ENCODE results near the gene TGFA. TPM values are rescaled to one million over a fixed set of nuclear protein-coding genes. Genes with fewer than 3 reads are reported as not detected.

Gene TGFA
- total RNA-seq, 1 experiment from 2014 or later = 22.5 TPM

DNA sequence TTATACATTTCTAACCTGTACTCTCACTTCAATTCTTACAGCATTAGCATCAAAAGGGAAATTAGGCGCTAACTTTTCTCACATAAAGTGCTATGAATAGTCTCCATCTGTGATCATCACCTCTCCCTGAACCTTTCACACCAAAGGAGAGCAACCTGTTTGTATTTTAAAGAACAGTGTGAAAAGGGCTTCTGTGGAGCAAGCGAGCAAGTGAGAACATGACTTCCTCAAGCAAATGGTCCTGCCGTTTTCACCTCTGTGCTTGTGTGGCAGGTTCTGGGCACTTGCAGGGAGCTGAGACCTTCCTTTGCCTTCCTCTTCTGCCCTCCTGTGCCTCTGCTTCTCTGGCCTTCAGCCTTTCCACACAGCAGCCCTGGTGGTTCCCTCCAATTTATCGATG is 51.9 kb downstream of the TGFA start:
- Mint-ChIP-seq H3K9me3 (ENCODE audit: unreplicated experiment) (no peaks in the 10 kb centered on the region), H3K27ac (ENCODE audit: low read depth, unreplicated experiment) (no peak overlapping the region)
- CTCF ChIA-PET = interaction anchor here (0.8 kb wide), 1 partner anchor 16 kb away, joined by 4 read pairs; no protein-coding TSS in a partner anchor

DNA sequence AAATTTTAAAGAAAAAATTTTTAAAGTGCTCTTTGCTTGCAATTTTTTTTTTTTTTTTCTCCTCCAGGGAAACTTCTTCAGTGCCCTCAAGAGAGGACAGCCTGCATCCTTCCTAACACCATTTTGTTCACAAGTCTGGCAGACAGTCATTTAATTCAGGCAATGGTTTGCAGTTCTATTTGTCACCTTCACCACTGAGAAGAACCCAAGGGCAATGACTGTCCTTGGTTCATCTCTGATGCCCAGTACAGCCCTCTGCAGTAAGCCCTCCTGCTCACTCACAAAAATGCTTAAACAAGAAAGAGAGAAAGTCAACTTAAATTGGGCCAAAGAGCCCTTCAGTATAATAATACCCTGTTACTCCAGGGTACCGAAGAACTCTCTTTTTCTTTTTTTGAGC is 52.4 kb downstream of the TGFA start:
- no peak for DNase-seq (ENCODE audit: unreplicated experiment)
- Mint-ChIP-seq H3K4me1 (ENCODE audit: insufficient read depth, unreplicated experiment) (peaks cover 6% of the 10 kb centered on the region), H3K36me3 (ENCODE audit: insufficient read depth, unreplicated experiment) (peaks cover 16% of the 10 kb centered on the region), H3K27ac (ENCODE audit: low read depth, unreplicated experiment) (no peak overlapping the region), H3K27me3 (ENCODE audit: insufficient read depth, unreplicated experiment) (no peaks in the 10 kb centered on the region), H3K9me3 (ENCODE audit: unreplicated experiment) (no peaks in the 10 kb centered on the region), H3K4me3 (ENCODE audit: unreplicated experiment) (no peak overlapping the region)
- TF ChIP-seq, protein P1, sequence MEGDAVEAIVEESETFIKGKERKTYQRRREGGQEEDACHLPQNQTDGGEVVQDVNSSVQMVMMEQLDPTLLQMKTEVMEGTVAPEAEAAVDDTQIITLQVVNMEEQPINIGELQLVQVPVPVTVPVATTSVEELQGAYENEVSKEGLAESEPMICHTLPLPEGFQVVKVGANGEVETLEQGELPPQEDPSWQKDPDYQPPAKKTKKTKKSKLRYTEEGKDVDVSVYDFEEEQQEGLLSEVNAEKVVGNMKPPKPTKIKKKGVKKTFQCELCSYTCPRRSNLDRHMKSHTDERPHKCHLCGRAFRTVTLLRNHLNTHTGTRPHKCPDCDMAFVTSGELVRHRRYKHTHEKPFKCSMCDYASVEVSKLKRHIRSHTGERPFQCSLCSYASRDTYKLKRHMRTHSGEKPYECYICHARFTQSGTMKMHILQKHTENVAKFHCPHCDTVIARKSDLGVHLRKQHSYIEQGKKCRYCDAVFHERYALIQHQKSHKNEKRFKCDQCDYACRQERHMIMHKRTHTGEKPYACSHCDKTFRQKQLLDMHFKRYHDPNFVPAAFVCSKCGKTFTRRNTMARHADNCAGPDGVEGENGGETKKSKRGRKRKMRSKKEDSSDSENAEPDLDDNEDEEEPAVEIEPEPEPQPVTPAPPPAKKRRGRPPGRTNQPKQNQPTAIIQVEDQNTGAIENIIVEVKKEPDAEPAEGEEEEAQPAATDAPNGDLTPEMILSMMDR (IDR thresholded peaks at IDR 0.05; ENCODE audit: unreplicated experiment) = no peak
- no TSS peak for BruUV-seq (replicated peaks)
- POLR2A ChIA-PET = interaction anchor here (0.6 to 0.8 kb wide), 2 partner anchors 23 to 25 kb away, joined by 3 to 5 read pairs; no protein-coding TSS in a partner anchor
- intact Hi-C loops (cut with micrococcal nuclease) = no loop called here
- CTCF ChIA-PET = interaction anchor here (0.8 kb wide), 2 partner anchors 15 to 22 kb away, joined by 4 to 5 read pairs; no protein-coding TSS in a partner anchor

More for the DNA sequence above, 51.9 kb downstream of the TGFA start:
- Mint-ChIP-seq H3K4me3 (ENCODE audit: unreplicated experiment) (no peak overlapping the region), H3K27me3 (ENCODE audit: insufficient read depth, unreplicated experiment) (no peaks in the 10 kb centered on the region), H3K4me1 (ENCODE audit: insufficient read depth, unreplicated experiment) (peaks cover 4% of the 10 kb centered on the region), H3K36me3 (ENCODE audit: insufficient read depth, unreplicated experiment) (peaks cover 16% of the 10 kb centered on the region)
- no peak for DNase-seq (ENCODE audit: unreplicated experiment)
- TF ChIP-seq, protein P1 (IDR thresholded peaks at IDR 0.05; ENCODE audit: unreplicated experiment) = no peak
- intact Hi-C loops (cut with micrococcal nuclease) = no loop called here
- POLR2A ChIA-PET = no interaction called here
- BruUV-seq (replicated peaks) = no TSS peak

DNA sequence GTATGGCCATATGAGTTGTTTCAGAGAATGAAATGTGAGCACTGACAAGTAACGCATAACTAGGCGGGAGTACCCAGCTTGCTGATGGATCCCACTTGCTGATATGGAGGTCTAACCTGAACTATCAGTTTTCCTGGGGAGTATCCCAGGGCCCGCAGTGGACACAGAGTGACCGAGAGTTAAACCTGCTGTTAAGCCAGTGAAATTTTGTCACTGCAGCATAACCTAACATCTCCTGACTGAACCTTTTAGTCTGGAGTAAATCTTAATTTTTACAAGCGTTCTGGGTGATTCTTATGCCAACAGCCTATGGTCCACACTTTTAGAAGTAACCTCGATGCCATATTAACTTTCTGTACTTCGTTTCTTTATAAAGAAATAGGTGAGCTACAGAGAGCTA is 54.4 kb downstream of the TGFA start:
- ChIA-PET POLR2A (no interaction called here), CTCF (interaction anchor here (0.7 kb wide), 1 partner anchor 33 kb away, joined by 4 read pairs; no protein-coding TSS in a partner anchor)
- Mint-ChIP-seq H3K4me1 (ENCODE audit: insufficient read depth, unreplicated experiment) (peaks cover 6% of the 10 kb centered on the region), H3K9me3 (ENCODE audit: unreplicated experiment) (no peaks in the 10 kb centered on the region), H3K27ac (ENCODE audit: low read depth, unreplicated experiment) (no peak overlapping the region), H3K27me3 (ENCODE audit: insufficient read depth, unreplicated experiment) (no peaks in the 10 kb centered on the region), H3K4me3 (ENCODE audit: unreplicated experiment) (no peak overlapping the region), H3K36me3 (ENCODE audit: insufficient read depth, unreplicated experiment) (peaks cover 16% of the 10 kb centered on the region)
- TF ChIP-seq, protein P1 (IDR thresholded peaks at IDR 0.05; ENCODE audit: unreplicated experiment) = no peak
- intact Hi-C loops (cut with micrococcal nuclease) = no loop called here
- no TSS peak for BruUV-seq (replicated peaks)
- DNase-seq (ENCODE audit: unreplicated experiment) = no peak

DNA sequence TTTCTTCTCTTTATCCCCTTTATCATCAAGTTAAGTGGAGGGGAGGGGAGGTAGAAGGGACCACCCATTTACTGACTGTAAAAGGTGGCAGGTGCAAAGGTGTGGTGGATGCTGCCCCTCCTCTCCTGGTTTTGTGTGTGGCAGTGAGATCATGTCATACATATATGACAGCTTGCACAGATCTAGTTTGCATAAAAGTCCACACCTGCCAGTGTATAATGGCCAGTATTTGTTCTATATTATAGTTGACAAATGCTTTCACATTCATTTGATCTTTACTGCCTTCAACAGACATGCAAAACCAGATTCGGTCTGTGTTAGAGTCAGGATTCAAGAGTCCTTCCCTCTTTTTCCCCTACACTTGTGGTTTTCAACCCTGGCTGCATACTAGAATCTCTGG is 55.1 kb downstream of the TGFA start:
- Mint-ChIP-seq H3K4me1 (ENCODE audit: insufficient read depth, unreplicated experiment) (peaks cover 6% of the 10 kb centered on the region), H3K27ac (ENCODE audit: low read depth, unreplicated experiment) (no peak overlapping the region), H3K36me3 (ENCODE audit: insufficient read depth, unreplicated experiment) (peaks cover 16% of the 10 kb centered on the region), H3K9me3 (ENCODE audit: unreplicated experiment) (no peaks in the 10 kb centered on the region), H3K4me3 (ENCODE audit: unreplicated experiment) (no peak overlapping the region), H3K27me3 (ENCODE audit: insufficient read depth, unreplicated experiment) (no peaks in the 10 kb centered on the region)
- no TSS peak for BruUV-seq (replicated peaks)
- intact Hi-C loops (cut with micrococcal nuclease) = no loop called here
- no peak for DNase-seq (ENCODE audit: unreplicated experiment)
- POLR2A ChIA-PET = interaction anchor here (1.6 kb wide), 1 partner anchor 10 kb away, joined by 7 read pairs; no protein-coding TSS in a partner anchor
- CTCF ChIA-PET = interaction anchor here (0.7 kb wide), 1 partner anchor 62 kb away, joined by 4 read pairs; no protein-coding TSS in a partner anchor
- TF ChIP-seq, protein P1 (IDR thresholded peaks at IDR 0.05; ENCODE audit: unreplicated experiment) = no peak

Measured in MCF 10A (cell line).